HEK293T (cell line): ENCODE data around the gene HTR2B.

ENCODE experiments used
- ARNT ChIP-seq: fragments of 450-650 bp; IDR thresholded peaks from 2 replicates; pipeline ENCODE4 v1.6.1; 2017; ENCODE audit warnings: mild to moderate bottlenecking
- BHLHE40 ChIP-seq: fragments of 450-650 bp; IDR thresholded peaks from 2 replicates; pipeline ENCODE4 v1.6.1; 2016; ENCODE audit warnings: mild to moderate bottlenecking, moderate library complexity, borderline replicate concordance
- CTBP1 ChIP-seq: fragments of 450-650 bp; IDR thresholded peaks from 2 replicates; pipeline ENCODE4 v1.6.1; 2016; ENCODE audit warnings: borderline replicate concordance
- ELF4 ChIP-seq: fragments of 450-650 bp; IDR thresholded peaks from 2 replicates; pipeline ENCODE4 v1.6.1; 2017; ENCODE audit warnings: antibody characterized with exemption
- FOXA1 ChIP-seq: fragments of 450-650 bp; IDR thresholded peaks from 2 replicates; pipeline ENCODE4 v1.6.1; 2016; ENCODE audit warnings: mild to moderate bottlenecking
- FOXK2 ChIP-seq: fragments of 450-650 bp; IDR thresholded peaks from 2 replicates; pipeline ENCODE4 v1.6.1; 2016; ENCODE audit warnings: mild to moderate bottlenecking
- FOXM1 ChIP-seq: fragments of 450-650 bp; IDR thresholded peaks from 2 replicates; pipeline ENCODE4 v1.6.1; 2017; ENCODE audit warnings: mild to moderate bottlenecking, borderline replicate concordance
- L3MBTL2 ChIP-seq: fragments of 450-650 bp; conservative IDR thresholded peaks from 2 replicates; pipeline ENCODE4 v1.6.1; 2016; ENCODE audit warnings: mild to moderate bottlenecking
- NFRKB ChIP-seq: fragments of 450-650 bp; IDR thresholded peaks from 2 replicates; pipeline ENCODE4 v1.6.1; 2016; ENCODE audit warnings: mild to moderate bottlenecking, moderate library complexity
- PKNOX1 ChIP-seq: fragments of 450-650 bp; IDR thresholded peaks from 2 replicates; pipeline ENCODE4 v1.6.1; 2016
- SP1 ChIP-seq: fragments of 450-650 bp; IDR thresholded peaks from 2 replicates; pipeline ENCODE4 v1.6.1; 2017
- SUZ12 ChIP-seq: fragments of 450-650 bp; IDR thresholded peaks from 2 replicates; pipeline ENCODE4 v1.6.1; 2016; ENCODE audit warnings: mild to moderate bottlenecking
- TARDBP ChIP-seq: fragments of 450-650 bp; IDR thresholded peaks from 2 replicates; pipeline ENCODE4 v1.6.1; 2016
- ZNF384 ChIP-seq: fragments of 450-650 bp; IDR thresholded peaks from 2 replicates; pipeline ENCODE4 v1.6.1; 2016

GRCh38 chr2:231127480-231127879 is 2.6 kb upstream of the HTR2B start:
- TF ChIP-seq ELF4 (no peak), SP1 (no peak), FOXM1 (no peak), NFRKB (no peak), ARNT (no peak), BHLHE40 (no peak), FOXA1 (no peak), TARDBP (no peak), SUZ12 (no peak), ZNF384 (no peak), CTBP1 (no peak), L3MBTL2 (no peak), PKNOX1 (0 out of 2 replicates have a peak, but pooled peaks have one; percentile 24), FOXK2 (no peak)
